Breast epithelium (tissue), 4 donors: ENCODE data around the gene CSTB. TPM values are rescaled to one million over a fixed set of nuclear protein-coding genes. Genes with fewer than 3 reads are reported as not detected.
A peak's percentile ranks its signal among the peaks of the same experiment; 100 is the strongest.

Experiments
- DNase-seq, 2 donors: peaks; one replicate each; pipeline ENCODE4 v3.0.0-alpha.2; 2019; ENCODE audit warnings: low spot score in 2 of 2
- H3K27ac ChIP-seq, 2 donors: fragments of 200-600 bp; sonication (generic) in 1 of 2; one replicate each; pipeline ENCODE4 v1.5.1; 2016 to 2019; ENCODE audit warnings: mild to moderate bottlenecking in 1 of 2
- H3K27me3 ChIP-seq, 2 donors: fragments of 200-600 bp; sonication (generic) in 1 of 2; one replicate each; pipeline versions ENCODE4 v1.5.1 to v1.6.0; 2017 to 2019; ENCODE audit warnings: control low read depth in 1 of 2, mild to moderate bottlenecking in 1 of 2
- H3K36me3 ChIP-seq: fragments of 200-600 bp; one replicate; pipeline ENCODE4 v1.5.1; 2019
- H3K4me1 ChIP-seq, 2 donors: fragments of 200-600 bp; sonication (generic); one replicate each; pipeline ENCODE4 v1.5.1; 2016 to 2019; ENCODE audit warnings: control low read depth in 1 of 2
- H3K4me3 ChIP-seq, 3 donors: fragments of 200-600 bp; sonication (generic); 1 replicate in 2 of 3; 2 replicates in 1 of 3; pipeline ENCODE4 v1.5.1; 2016 to 2019; ENCODE audit warnings: mild to moderate bottlenecking in 3 of 3, moderate library complexity in 2 of 3
- H3K9me3 ChIP-seq, 2 donors: fragments of 200-600 bp; sonication (generic) in 1 of 2; one replicate each; pipeline ENCODE4 v1.5.1; 2016 to 2019; ENCODE audit warnings: control low read depth in 1 of 2
- CTCF ChIP-seq, 3 donors: fragments of 450-650 bp; IDR thresholded peaks; one replicate each; pipeline ENCODE4 v1.5.1; 2016 to 2017; ENCODE audit warnings: antibody characterized with exemption in 3 of 3, mild to moderate bottlenecking in 3 of 3, moderate library complexity in 3 of 3
- POLR2A ChIP-seq: fragments of 450-650 bp; IDR thresholded peaks from one replicate; pipeline ENCODE4 v1.6.1; 2016; ENCODE audit warnings: antibody characterized with exemption, mild to moderate bottlenecking, moderate library complexity
- POLR2AphosphoS5 ChIP-seq, 3 donors: sonication (generic); formaldehyde crosslinking; IDR thresholded peaks; one replicate each; pipeline ENCODE4 v1.6.1; 2017; ENCODE audit warnings: antibody characterized with exemption in 3 of 3
- intact Hi-C: fragments of 100-400 bp; cut with DNase I; formaldehyde crosslinking; loops from one replicate; pipeline ENCODE4 v1.15.1; 2023; ENCODE audit warnings: low total_unique reads
- total RNA-seq, 3 donors: library from RNA; depleted of rRNA; stranded (reverse); fragments of >200 nt; gene quantifications; one replicate each; pipeline ENCODE4 v1.1.0, GENCODE V29; 2016

CSTB gene
- total RNA-seq, 3 donors from 2014 or later: 12.1 to 16.8 (median 16.8) TPM

GRCh38 chr21:43794857-43795256 is 18.7 kb upstream of the CSTB start:
- Histone ChIP-seq H3K9me3 (no peaks in the 10 kb centered on the region), H3K36me3 (peaks cover 16% of the 10 kb centered on the region), H3K27me3 (no peaks in the 10 kb centered on the region), H3K4me3 (no peak overlapping the region), H3K4me1 (peaks cover 5 to 8% of the 10 kb centered on the region in 2 donors), H3K27ac (no peak overlapping the region)
- no peak for DNase-seq
- TF ChIP-seq POLR2A (no peak), POLR2AphosphoS5 (IDR thresholded peaks at IDR 0.05) (no peak), CTCF (IDR thresholded peaks at IDR 0.05) (no peak)
- intact Hi-C loops: loop anchor here (10.0 kb wide), 1 partner anchor 70 kb away; no protein-coding TSS in a partner anchor

GRCh38 chr21:43794311-43794710 is 18.2 kb upstream of the CSTB start:
- Histone ChIP-seq H3K36me3 (peaks cover 16% of the 10 kb centered on the region), H3K4me3 (no peak overlapping the region), H3K27ac (no peak overlapping the region), H3K4me1 (peaks cover 5 to 8% of the 10 kb centered on the region in 2 donors), H3K9me3 (no peaks in the 10 kb centered on the region), H3K27me3 (no peaks in the 10 kb centered on the region)
- intact Hi-C loops: loop anchor here (10.0 kb wide), 1 partner anchor 70 kb away; no protein-coding TSS in a partner anchor
- DNase-seq: no peak
- no peak for TF ChIP-seq POLR2AphosphoS5 (IDR thresholded peaks at IDR 0.05)
- no peak for TF ChIP-seq CTCF (IDR thresholded peaks at IDR 0.05)
- no peak for TF ChIP-seq POLR2A

- H3K27ac ChIP-seq: no peak overlapping the region
- intact Hi-C loops: loop anchor here (10.0 kb wide), 1 partner anchor 68 kb away; no protein-coding TSS in a partner anchor
These were observed 17.1 kb upstream of the CSTB start for GRCh38 chr21:43793243-43793642.

GRCh38 chr21:43792406-43792805 is 16.3 kb upstream of the CSTB start:
- DNase-seq: no peak
- Histone ChIP-seq H3K4me3 (no peak overlapping the region), H3K27ac (no peak overlapping the region), H3K9me3 (no peaks in the 10 kb centered on the region), H3K36me3 (peaks cover 4% of the 10 kb centered on the region), H3K27me3 (no peaks in the 10 kb centered on the region), H3K4me1 (peaks cover 5 to 8% of the 10 kb centered on the region in 2 donors)
- intact Hi-C loops: loop anchor here (10.0 kb wide), 1 partner anchor 68 kb away; no protein-coding TSS in a partner anchor
- TF ChIP-seq POLR2A (no peak), CTCF (IDR thresholded peaks at IDR 0.05) (no peak), POLR2AphosphoS5 (IDR thresholded peaks at IDR 0.05) (no peak)

More at GRCh38 chr21:43793243-43793642, 17.1 kb upstream of the CSTB start:
- Histone ChIP-seq H3K4me3 (no peak overlapping the region), H3K27me3 (no peaks in the 10 kb centered on the region), H3K4me1 (peaks cover 5 to 8% of the 10 kb centered on the region in 2 donors), H3K36me3 (peaks cover 9% of the 10 kb centered on the region), H3K9me3 (no peaks in the 10 kb centered on the region)
- DNase-seq: no peak
- no peak for TF ChIP-seq POLR2AphosphoS5 (IDR thresholded peaks at IDR 0.05)
- TF ChIP-seq CTCF (IDR thresholded peaks at IDR 0.05): no peak
- no peak for TF ChIP-seq POLR2A

GRCh38 chr21:43790010-43790524 is 14.0 kb upstream of the CSTB start:
- H3K36me3 ChIP-seq: peaks cover 4% of the 10 kb centered on the region
- DNase-seq: no peak
- no peaks in the 10 kb centered on the region for H3K27me3 ChIP-seq
- H3K9me3 ChIP-seq: no peaks in the 10 kb centered on the region
- H3K4me3 ChIP-seq: peak overlapping the region; percentile 79 to 92 (median 86)
- intact Hi-C loops: loop anchor here (10.0 kb wide), 1 partner anchor 65 kb away; no protein-coding TSS in a partner anchor
- peaks cover 5 to 8% of the 10 kb centered on the region in 2 donors for H3K4me1 ChIP-seq
- no peak for TF ChIP-seq CTCF (IDR thresholded peaks at IDR 0.05)
- TF ChIP-seq POLR2AphosphoS5 (IDR thresholded peaks at IDR 0.05): no peak
- no peak for TF ChIP-seq POLR2A
- peak overlapping the region; percentile 83 to 88 for H3K27ac ChIP-seq
